Stimulated activated naive CD8-positive, alpha-beta T cell treated with anti-CD3 and anti-CD28 coated beads, Interleukin-15, Interleukin-2, amounts not matched to agents 100 ng/mL and 50 ng/mL, for 24 hours (primary cell): ENCODE results near the gene MBLAC2.

Experiments
- H3K27ac Mint-ChIP-seq: one replicate; pipeline ENCODE4 v1.8.0; 2021; ENCODE audit warnings: mild to moderate bottlenecking, mixed read lengths
- H3K27me3 Mint-ChIP-seq: one replicate; pipeline ENCODE4 v1.8.0; 2021; ENCODE audit warnings: mixed read lengths
- H3K36me3 Mint-ChIP-seq: one replicate; pipeline ENCODE4 v1.8.0; 2021; ENCODE audit warnings: low read depth, mixed read lengths
- H3K4me1 Mint-ChIP-seq: one replicate; pipeline ENCODE4 v1.8.0; 2021; ENCODE audit warnings: low read depth, mixed read lengths
- H3K4me3 Mint-ChIP-seq: one replicate; pipeline ENCODE4 v1.8.0; 2021; ENCODE audit warnings: mild to moderate bottlenecking, mixed read lengths
- H3K9me3 Mint-ChIP-seq: one replicate; pipeline ENCODE4 v1.8.0; 2021; ENCODE audit warnings: mixed read lengths

MBLAC2 gene

GRCh38 chr5:90477621-90478215 lies 3.1 kb upstream of the MBLAC2 start:
- Mint-ChIP-seq H3K4me1 (peaks cover 33% of the 10 kb centered on the region), H3K4me3 (no peak overlapping the region), H3K27me3 (no peaks in the 10 kb centered on the region), H3K36me3 (peaks cover 19% of the 10 kb centered on the region), H3K27ac (no peak overlapping the region), H3K9me3 (no peaks in the 10 kb centered on the region)

- no peak overlapping the region for H3K4me3 Mint-ChIP-seq
- no peaks in the 10 kb centered on the region for H3K27me3 Mint-ChIP-seq
- no peaks in the 10 kb centered on the region for H3K9me3 Mint-ChIP-seq
- H3K36me3 Mint-ChIP-seq = peaks cover 19% of the 10 kb centered on the region
- H3K27ac Mint-ChIP-seq = no peak overlapping the region
- H3K4me1 Mint-ChIP-seq = peaks cover 37% of the 10 kb centered on the region
These were observed 2.5 kb upstream of the MBLAC2 start for GRCh38 chr5:90477073-90477472.

- Mint-ChIP-seq H3K27me3 (no peaks in the 10 kb centered on the region), H3K4me1 (peaks cover 39% of the 10 kb centered on the region), H3K4me3 (peak overlapping the region; percentile 94), H3K9me3 (no peaks in the 10 kb centered on the region), H3K36me3 (peaks cover 21% of the 10 kb centered on the region), H3K27ac (no peak overlapping the region)
These were observed 1.8 kb upstream of the MBLAC2 start for GRCh38 chr5:90476391-90476790.

- Mint-ChIP-seq H3K27me3 (no peaks in the 10 kb centered on the region), H3K27ac (peak overlapping the region; percentile 28)
These were observed 937 bp upstream of the MBLAC2 start for GRCh38 chr5:90475436-90475980.

GRCh38 chr5:90473396-90474234 lies 956 bp downstream of the MBLAC2 start:
- H3K27me3 Mint-ChIP-seq = no peaks in the 10 kb centered on the region

More at GRCh38 chr5:90475436-90475980, 937 bp upstream of the MBLAC2 start:
- Mint-ChIP-seq H3K36me3 (peaks cover 26% of the 10 kb centered on the region), H3K9me3 (no peaks in the 10 kb centered on the region), H3K4me3 (peak overlapping the region; percentile 94), H3K4me1 (peaks cover 45% of the 10 kb centered on the region)

GRCh38 chr5:90472783-90473395 lies 1.7 kb downstream of the MBLAC2 start:
- Mint-ChIP-seq H3K27me3 (no peaks in the 10 kb centered on the region), H3K27ac (peak overlapping the region; percentile 94), H3K9me3 (peaks cover 9% of the 10 kb centered on the region), H3K4me1 (peaks cover 45% of the 10 kb centered on the region), H3K36me3 (peaks cover 49% of the 10 kb centered on the region), H3K4me3 (peak overlapping the region; percentile 94)

More at GRCh38 chr5:90473396-90474234, 956 bp downstream of the MBLAC2 start:
- H3K4me3 Mint-ChIP-seq = peak overlapping the region; percentile 94
- peaks cover 45% of the 10 kb centered on the region for H3K4me1 Mint-ChIP-seq
- peak overlapping the region; percentile 94 for H3K27ac Mint-ChIP-seq
- peaks cover 3% of the 10 kb centered on the region for H3K9me3 Mint-ChIP-seq
- peaks cover 45% of the 10 kb centered on the region for H3K36me3 Mint-ChIP-seq

- Mint-ChIP-seq H3K27me3 (no peaks in the 10 kb centered on the region), H3K4me3 (no peak overlapping the region), H3K9me3 (no peaks in the 10 kb centered on the region), H3K27ac (no peak overlapping the region), H3K4me1 (no peaks in the 10 kb centered on the region), H3K36me3 (peaks cover 1% of the 10 kb centered on the region)
These were observed 13.3 kb downstream of the MBLAC2 start for GRCh38 chr5:90461288-90461687.

- Mint-ChIP-seq H3K4me1 (no peaks in the 10 kb centered on the region), H3K27me3 (peaks cover 4% of the 10 kb centered on the region), H3K9me3 (no peaks in the 10 kb centered on the region), H3K36me3 (no peaks in the 10 kb centered on the region), H3K27ac (no peak overlapping the region), H3K4me3 (no peak overlapping the region)
These were observed 27.6 kb downstream of the MBLAC2 start for GRCh38 chr5:90446961-90447360.

- H3K4me3 Mint-ChIP-seq = peak overlapping the region; percentile 80
- H3K36me3 Mint-ChIP-seq = no peaks in the 10 kb centered on the region
- no peaks in the 10 kb centered on the region for H3K9me3 Mint-ChIP-seq
- peaks cover 10% of the 10 kb centered on the region for H3K4me1 Mint-ChIP-seq
- peaks cover 4% of the 10 kb centered on the region for H3K27me3 Mint-ChIP-seq
- peak overlapping the region; percentile 71 for H3K27ac Mint-ChIP-seq
These were observed 33.9 kb downstream of the MBLAC2 start for GRCh38 chr5:90440644-90441043.

- no peak overlapping the region for H3K27ac Mint-ChIP-seq
- H3K4me1 Mint-ChIP-seq = peaks cover 10% of the 10 kb centered on the region
- no peak overlapping the region for H3K4me3 Mint-ChIP-seq
- H3K27me3 Mint-ChIP-seq = peaks cover 4% of the 10 kb centered on the region
- no peaks in the 10 kb centered on the region for H3K9me3 Mint-ChIP-seq
- no peaks in the 10 kb centered on the region for H3K36me3 Mint-ChIP-seq
These were observed 36.5 kb downstream of the MBLAC2 start for GRCh38 chr5:90438100-90438499.

GRCh38 chr5:90437663-90438062 lies 36.9 kb downstream of the MBLAC2 start:
- peaks cover 4% of the 10 kb centered on the region for H3K27me3 Mint-ChIP-seq
- H3K27ac Mint-ChIP-seq = no peak overlapping the region
- peaks cover 10% of the 10 kb centered on the region for H3K4me1 Mint-ChIP-seq
- no peaks in the 10 kb centered on the region for H3K9me3 Mint-ChIP-seq
- no peaks in the 10 kb centered on the region for H3K36me3 Mint-ChIP-seq
- H3K4me3 Mint-ChIP-seq = no peak overlapping the region

- H3K9me3 Mint-ChIP-seq = no peaks in the 10 kb centered on the region
- peaks cover 8% of the 10 kb centered on the region for H3K27me3 Mint-ChIP-seq
- no peaks in the 10 kb centered on the region for H3K4me1 Mint-ChIP-seq
- no peaks in the 10 kb centered on the region for H3K36me3 Mint-ChIP-seq
- no peak overlapping the region for H3K27ac Mint-ChIP-seq
- H3K4me3 Mint-ChIP-seq = no peak overlapping the region
These were observed 40.4 kb downstream of the MBLAC2 start for GRCh38 chr5:90434116-90434714.

- H3K36me3 Mint-ChIP-seq = no peaks in the 10 kb centered on the region
- peaks cover 3% of the 10 kb centered on the region for H3K4me1 Mint-ChIP-seq
- H3K27me3 Mint-ChIP-seq = peaks cover 8% of the 10 kb centered on the region
- no peak overlapping the region for H3K4me3 Mint-ChIP-seq
- H3K27ac Mint-ChIP-seq = no peak overlapping the region
- H3K9me3 Mint-ChIP-seq = no peaks in the 10 kb centered on the region
These were observed 50.3 kb downstream of the MBLAC2 start for GRCh38 chr5:90424245-90424644.

- H3K27ac Mint-ChIP-seq = no peak overlapping the region
- no peaks in the 10 kb centered on the region for H3K36me3 Mint-ChIP-seq
- no peaks in the 10 kb centered on the region for H3K9me3 Mint-ChIP-seq
- no peak overlapping the region for H3K4me3 Mint-ChIP-seq
- H3K27me3 Mint-ChIP-seq = peaks cover 10% of the 10 kb centered on the region
- H3K4me1 Mint-ChIP-seq = no peaks in the 10 kb centered on the region
These were observed 53.4 kb downstream of the MBLAC2 start for GRCh38 chr5:90421136-90421535.

GRCh38 chr5:90418214-90418613 lies 56.4 kb downstream of the MBLAC2 start:
- no peak overlapping the region for H3K4me3 Mint-ChIP-seq
- no peaks in the 10 kb centered on the region for H3K4me1 Mint-ChIP-seq
- H3K36me3 Mint-ChIP-seq = peaks cover 6% of the 10 kb centered on the region
- H3K9me3 Mint-ChIP-seq = peaks cover 4% of the 10 kb centered on the region
- H3K27me3 Mint-ChIP-seq = peaks cover 10% of the 10 kb centered on the region
- H3K27ac Mint-ChIP-seq = no peak overlapping the region
